Mucosa of descending colon (tissue), 3 donors: ENCODE data around the gene SLC10A7. TPM values are rescaled to one million over a fixed set of nuclear protein-coding genes. Genes with fewer than 3 reads are reported as not detected.

Source experiments
- ATAC-seq: fragments of 200-7000 bp; cut with Tn5 transposase; one replicate; pipeline ENCODE4 v1.9.1; 2020; ENCODE audit warnings: mild to moderate bottlenecking, moderate library complexity
- DNase-seq, 3 donors: peaks; one replicate each; pipeline ENCODE4 v3.0.0-alpha.2; 2020
- H3K36me3 ChIP-seq: fragments of 200-600 bp; one replicate; pipeline ENCODE4 v1.8.0; 2021; ENCODE audit warnings: low read depth, mild to moderate bottlenecking
- H3K4me1 ChIP-seq: fragments of 200-600 bp; one replicate; pipeline ENCODE4 v1.8.0; 2021; ENCODE audit warnings: low read depth, mild to moderate bottlenecking
- H3K4me3 ChIP-seq: fragments of 200-600 bp; one replicate; pipeline ENCODE4 v1.8.0; 2021; ENCODE audit warnings: mild to moderate bottlenecking
- H3K9me3 ChIP-seq: fragments of 200-600 bp; one replicate; pipeline ENCODE4 v1.8.0; 2021; ENCODE audit warnings: mild to moderate bottlenecking
- intact Hi-C, 2 donors: fragments of 100-400 bp; cut with DNase I in 1 of 2; cut with micrococcal nuclease in 1 of 2; formaldehyde crosslinking; loops; one replicate each; pipeline versions ENCODE4 v1.11.0 to v1.11.1; 2022; cut with DNase I, micrococcal nuclease
- total RNA-seq, 3 donors: library from RNA; stranded (reverse); fragmentation: NEBNext Ultra II Directional in 2 of 3; extraction: Animal tissue kit (Norgen Biotek cat#: 25700) in 2 of 3; gene quantifications; one replicate each; pipeline versions ENCODE4 v1.2.1 to v1.2.4, GENCODE V29; 2021 to 2023
- TF ChIP-seq, protein P1 (sequence below): fragments of 200-600 bp; IDR thresholded peaks from one replicate; pipeline ENCODE4 v1.8.0; 2022; ENCODE audit warnings: antibody characterized with exemption, mild to moderate bottlenecking
- donor health status: DM: no; HTN: no; CAD: no; lungs with moderate emphysema.
- donor health status: DM: no; HTN: no; CAD: no.
- donor health status: DM: no; HTN: yes; CAD: no.

SLC10A7 gene
- total RNA-seq, 3 donors from 2014 or later: 10.8 to 18.4 (median 18.1) TPM

DNA sequence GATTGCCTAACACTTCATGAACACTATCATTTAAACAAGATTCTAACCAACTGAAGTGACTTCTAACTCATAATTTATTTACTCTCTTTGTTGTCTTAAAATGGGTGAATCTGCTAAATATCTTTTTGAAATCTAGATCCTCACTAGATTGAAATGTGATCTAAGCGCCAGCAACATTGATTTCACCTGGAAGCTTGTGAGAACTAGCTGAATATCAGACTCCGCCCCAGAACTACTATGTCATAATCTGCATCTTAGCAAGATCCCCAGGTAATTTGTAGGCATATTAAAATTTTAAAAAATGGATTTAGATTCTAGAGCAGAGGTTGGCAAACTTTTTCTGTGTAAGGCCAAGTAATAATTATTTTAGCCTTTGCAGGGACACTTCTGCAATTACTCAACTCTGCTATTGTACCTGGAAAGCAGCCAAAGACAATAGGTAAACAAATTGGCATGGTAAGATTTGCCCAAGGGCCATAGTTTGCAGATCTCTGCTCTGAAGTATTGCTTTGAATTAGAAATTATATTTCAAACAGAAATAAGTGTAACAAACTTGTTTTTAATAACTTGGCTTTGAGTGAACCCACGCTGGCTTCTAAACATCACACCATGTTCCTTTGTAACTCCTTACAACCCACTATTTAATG is 185.9 kb downstream of the SLC10A7 start:
- no peaks in the 10 kb centered on the region for H3K4me1 ChIP-seq
- no peak for ATAC-seq
- no peaks in the 10 kb centered on the region for H3K36me3 ChIP-seq
- no peak overlapping the region for H3K4me3 ChIP-seq
- no peaks in the 10 kb centered on the region for H3K9me3 ChIP-seq
- intact Hi-C loops: no loop called here
- DNase-seq: no peak
- TF ChIP-seq, protein P1, sequence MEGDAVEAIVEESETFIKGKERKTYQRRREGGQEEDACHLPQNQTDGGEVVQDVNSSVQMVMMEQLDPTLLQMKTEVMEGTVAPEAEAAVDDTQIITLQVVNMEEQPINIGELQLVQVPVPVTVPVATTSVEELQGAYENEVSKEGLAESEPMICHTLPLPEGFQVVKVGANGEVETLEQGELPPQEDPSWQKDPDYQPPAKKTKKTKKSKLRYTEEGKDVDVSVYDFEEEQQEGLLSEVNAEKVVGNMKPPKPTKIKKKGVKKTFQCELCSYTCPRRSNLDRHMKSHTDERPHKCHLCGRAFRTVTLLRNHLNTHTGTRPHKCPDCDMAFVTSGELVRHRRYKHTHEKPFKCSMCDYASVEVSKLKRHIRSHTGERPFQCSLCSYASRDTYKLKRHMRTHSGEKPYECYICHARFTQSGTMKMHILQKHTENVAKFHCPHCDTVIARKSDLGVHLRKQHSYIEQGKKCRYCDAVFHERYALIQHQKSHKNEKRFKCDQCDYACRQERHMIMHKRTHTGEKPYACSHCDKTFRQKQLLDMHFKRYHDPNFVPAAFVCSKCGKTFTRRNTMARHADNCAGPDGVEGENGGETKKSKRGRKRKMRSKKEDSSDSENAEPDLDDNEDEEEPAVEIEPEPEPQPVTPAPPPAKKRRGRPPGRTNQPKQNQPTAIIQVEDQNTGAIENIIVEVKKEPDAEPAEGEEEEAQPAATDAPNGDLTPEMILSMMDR: no peak

DNA sequence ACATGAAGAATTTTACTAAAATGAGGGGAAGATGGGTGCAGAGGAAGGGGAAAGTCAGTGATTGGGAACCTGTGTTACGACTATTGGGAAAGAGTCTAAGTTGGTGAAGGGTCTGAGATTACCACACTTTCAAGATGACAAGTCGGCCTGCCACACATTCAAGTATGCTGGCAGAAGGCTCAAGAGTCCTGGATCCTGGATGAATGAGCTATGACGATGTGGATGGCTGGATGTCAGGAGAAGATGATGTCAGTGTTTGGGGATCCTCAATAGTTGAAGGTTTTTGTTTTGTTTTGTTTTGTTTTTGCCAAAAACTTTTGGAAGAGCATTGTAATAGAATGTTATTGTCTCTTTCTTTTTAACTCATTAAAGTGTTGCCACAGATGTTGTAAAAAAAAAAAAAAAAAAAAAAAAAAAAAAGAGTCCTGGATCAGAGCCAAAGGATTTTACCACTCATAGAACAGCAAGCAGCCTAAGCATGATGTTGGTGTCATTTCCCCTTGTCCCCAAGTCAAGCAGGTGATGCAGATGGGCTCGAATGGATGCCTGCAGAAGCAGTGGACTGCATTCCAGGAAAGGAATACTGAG is 186.8 kb downstream of the SLC10A7 start:
- intact Hi-C loops: no loop called here
- DNase-seq: no peak
- Histone ChIP-seq H3K9me3 (no peaks in the 10 kb centered on the region), H3K4me1 (no peaks in the 10 kb centered on the region), H3K4me3 (no peak overlapping the region), H3K36me3 (no peaks in the 10 kb centered on the region)
- no peak for ATAC-seq
- TF ChIP-seq, protein P1: no peak

DNA sequence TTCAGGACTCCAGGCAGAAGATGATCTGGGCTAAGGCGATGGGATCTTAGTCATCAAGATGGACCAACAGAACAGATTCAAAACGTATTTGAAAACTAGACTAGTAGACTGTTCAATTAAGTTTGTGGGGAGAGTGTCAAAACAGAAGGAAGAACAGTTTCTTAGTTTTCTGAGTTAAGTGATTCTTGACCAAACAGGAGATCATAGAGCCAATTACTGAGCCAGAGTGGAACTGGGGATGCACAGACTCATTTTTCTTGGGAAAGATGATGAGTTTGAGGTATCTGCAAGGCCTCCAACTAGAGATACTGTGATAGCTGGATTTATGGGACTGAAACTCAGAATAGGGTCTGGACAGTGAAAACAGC is 187.9 kb downstream of the SLC10A7 start:
- no peaks in the 10 kb centered on the region for H3K9me3 ChIP-seq
- no peaks in the 10 kb centered on the region for H3K36me3 ChIP-seq
- TF ChIP-seq, protein P1: no peak
- DNase-seq (no peak), ATAC-seq (no peak)
- H3K4me3 ChIP-seq: no peak overlapping the region
- no peaks in the 10 kb centered on the region for H3K4me1 ChIP-seq
- intact Hi-C loops: no loop called here

DNA sequence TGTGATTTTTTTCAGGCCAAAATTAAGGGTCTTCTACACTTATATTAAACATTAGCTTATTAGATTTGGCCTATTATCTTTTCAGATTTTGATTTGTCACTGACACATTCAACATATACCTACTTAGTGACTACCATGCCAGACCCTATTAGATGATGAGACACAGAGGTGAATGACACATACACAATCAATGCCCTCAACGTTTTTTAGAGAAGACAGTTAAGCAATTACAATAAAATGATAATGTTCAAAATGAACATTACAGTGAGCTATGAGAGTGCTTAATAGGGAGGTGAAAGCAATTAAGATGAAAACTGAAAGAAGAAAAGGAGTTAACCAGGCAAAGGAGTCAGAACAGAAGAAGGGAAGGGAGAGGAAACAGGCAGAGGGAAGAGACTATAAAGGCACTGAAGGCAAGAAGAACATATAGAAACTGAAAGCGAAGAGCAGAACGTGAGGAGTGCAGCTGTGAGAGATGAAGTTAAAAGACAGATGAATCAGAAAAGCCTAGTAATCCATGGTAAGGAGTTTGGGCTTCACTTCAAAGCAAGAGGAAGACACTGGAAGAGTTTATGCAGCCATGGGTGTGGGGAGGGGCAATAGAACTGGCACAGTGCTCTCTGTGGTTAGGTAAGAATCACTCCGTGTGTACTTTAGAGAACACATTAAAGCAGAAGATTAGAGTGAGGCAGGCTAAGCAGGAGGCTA is 188.4 kb downstream of the SLC10A7 start:
- ATAC-seq: peak; percentile 91
- intact Hi-C loops: no loop called here
- Histone ChIP-seq H3K4me1 (no peaks in the 10 kb centered on the region), H3K9me3 (no peaks in the 10 kb centered on the region), H3K4me3 (no peak overlapping the region), H3K36me3 (no peaks in the 10 kb centered on the region)
- TF ChIP-seq, protein P1: no peak
- DNase-seq: peak in 1 of 3 donors; percentile 12

DNA sequence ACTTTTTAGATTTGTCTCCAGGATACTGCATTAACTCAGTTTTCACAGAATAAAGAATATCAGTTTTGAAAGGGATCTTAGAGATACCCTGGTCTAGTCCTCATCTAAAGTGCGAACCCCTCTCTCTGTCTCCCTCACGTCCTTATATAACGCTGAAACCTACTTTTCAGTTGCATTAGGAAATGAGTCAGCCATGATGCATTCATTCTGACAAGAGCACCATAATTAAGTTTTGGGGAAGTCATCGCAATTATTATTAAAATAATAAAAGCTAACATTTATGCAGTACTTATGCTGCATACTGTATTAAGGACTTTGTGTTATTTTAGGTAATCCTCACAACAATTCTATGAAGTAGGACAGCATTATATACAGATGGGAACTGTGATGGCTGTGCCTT is 191.3 kb downstream of the SLC10A7 start:
- ATAC-seq (no peak), DNase-seq (no peak)
- intact Hi-C loops: no loop called here
- Histone ChIP-seq H3K4me3 (no peak overlapping the region), H3K36me3 (no peaks in the 10 kb centered on the region), H3K9me3 (no peaks in the 10 kb centered on the region), H3K4me1 (no peaks in the 10 kb centered on the region)
- TF ChIP-seq, protein P1: no peak
